Measurements from ENCODE around the gene RFX8.
A peak's percentile ranks its signal among the peaks of the same experiment; 100 is the strongest.

The RFX8 gene

GRCh38 chr2:101405351-101405899 is 69.5 kb downstream of the RFX8 start:
- no peak for DNase-seq

DNA sequence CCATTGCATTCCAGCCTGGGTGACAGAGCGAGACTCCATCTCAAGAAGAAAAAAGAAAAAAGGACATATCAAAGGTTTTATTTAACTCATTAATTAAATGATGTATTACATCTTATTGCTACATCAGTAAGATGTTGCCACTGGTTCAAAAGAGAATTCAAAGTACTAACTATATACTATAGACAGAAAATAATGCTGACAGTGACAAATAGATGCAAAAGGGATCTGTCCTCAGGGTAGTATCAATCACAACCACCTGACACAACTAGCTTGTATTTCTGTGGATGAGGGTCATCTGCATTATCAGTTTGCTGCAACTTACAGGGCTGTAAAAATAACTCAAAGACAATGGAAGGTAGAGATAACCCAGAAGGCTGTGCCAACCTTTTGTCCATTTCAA is 71.2 kb downstream of the RFX8 start:
- DNase-seq = no peak

GRCh38 chr2:101402630-101403029 is 72.3 kb downstream of the RFX8 start:
- no peak for DNase-seq

- DNase-seq = no peak
Observed at GRCh38 chr2:101401906-101402305, 73.0 kb downstream of the RFX8 start.

DNA sequence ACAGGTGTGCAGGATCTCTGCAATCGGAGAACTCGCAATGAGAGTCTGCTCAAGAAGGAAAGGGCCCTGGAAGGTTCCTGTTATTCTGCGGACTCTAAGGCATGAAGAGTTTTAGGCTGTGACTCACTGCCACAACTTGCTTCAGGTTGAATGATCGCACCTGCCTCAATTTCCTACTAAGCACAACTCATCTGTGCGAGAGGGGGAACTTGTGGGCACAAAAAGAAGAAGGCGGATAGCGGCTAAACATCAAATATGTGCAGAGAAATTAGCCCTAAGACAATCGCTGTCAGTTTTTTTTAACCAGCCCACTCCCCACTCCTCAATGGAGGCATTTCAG is 73.6 kb downstream of the RFX8 start:
- no peak for DNase-seq

DNA sequence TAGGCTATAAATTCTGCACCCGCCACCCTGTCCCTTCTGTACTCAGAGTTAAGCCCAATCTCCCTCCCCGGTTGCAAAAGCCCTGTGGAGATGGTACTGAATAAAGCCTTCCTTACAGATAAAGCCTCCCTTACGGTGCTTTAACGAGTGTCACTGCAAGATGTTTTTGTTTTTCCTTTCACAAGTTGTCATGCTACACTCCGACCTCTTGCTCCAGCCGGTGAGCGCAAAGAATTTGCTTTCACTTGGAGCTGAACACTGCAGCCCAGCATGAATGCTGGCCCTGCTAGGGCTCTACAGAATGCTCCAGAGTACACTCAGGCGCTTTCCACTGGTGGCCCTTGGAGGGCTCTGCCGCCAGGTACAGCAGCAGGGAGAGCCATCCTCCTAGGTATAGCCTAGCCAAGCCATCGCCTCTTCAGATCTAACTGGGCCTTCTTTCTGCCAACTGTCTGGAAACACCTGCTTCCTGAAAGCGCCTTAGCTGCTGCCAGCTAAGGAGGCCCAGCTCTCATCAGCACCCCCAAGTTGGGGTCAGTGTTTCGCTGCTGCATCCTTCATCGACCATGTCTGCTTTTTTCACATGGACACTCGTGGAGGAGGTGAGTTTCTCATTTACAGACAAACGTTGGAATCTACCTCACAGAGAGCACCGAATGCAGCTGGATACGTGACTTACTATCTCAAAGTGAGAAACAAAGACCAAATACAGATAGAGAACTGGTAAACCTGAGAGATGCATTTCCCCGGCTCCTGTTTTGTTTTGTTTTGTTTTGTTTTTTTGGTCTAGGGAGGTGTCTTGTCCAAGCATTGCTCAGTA is 74.2 kb downstream of the RFX8 start:
- no peak for DNase-seq

DNA sequence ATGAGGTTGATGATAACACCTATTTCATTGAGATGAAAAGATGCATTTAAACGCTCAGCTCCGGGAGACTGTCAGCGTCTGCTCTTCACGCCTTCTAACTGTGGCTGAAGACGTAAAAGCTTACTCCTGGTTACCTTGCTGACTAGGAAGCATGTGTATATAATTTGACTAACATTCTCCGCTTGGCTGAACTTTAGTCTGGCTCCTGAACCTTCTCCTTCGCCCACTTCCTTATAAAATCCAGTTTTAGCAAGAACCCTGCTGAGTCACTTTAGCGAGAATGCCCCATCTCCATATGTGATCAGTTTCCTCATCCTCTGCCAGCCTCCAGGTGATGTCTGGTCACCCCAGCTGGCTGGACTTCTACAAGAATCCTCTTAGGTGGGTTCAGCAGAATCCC is 74.9 kb downstream of the RFX8 start:
- DNase-seq = no peak

GRCh38 chr2:101399021-101399799 is 75.7 kb downstream of the RFX8 start:
- DNase-seq = peak; percentile 35

DNA sequence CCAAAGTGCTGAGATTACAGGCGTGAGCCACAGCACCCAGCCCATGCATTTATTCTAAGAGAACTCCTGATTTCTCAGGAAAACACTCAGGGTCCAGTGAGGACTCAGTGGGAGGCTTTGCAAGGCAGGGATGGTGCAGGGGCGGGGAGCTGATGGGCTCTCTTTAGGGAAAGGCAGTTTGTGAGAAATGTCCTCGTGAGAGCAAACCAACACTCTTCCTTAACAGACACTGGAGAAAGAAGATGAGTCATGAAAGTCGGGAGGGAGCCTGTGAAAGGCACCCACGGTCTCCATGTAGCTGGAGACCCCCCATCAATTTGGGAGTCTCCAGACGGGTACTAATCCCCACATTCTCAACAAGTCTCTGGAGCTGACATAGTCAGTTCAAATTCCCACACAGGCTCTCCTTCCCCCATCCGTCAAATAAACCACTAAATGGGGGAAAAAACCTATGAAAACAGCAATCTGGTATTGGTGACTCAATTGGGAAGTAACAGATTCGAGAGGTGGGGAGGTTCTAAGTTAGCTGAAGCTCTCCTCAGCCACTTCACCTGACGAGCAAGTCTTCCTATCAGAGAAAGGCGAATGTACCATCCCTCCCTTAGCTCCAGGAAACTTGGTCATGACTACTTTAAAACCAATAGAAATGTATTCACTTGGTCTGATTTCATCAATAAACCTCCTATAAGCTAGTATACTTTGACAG is 76.6 kb downstream of the RFX8 start:
- no peak for DNase-seq

DNA sequence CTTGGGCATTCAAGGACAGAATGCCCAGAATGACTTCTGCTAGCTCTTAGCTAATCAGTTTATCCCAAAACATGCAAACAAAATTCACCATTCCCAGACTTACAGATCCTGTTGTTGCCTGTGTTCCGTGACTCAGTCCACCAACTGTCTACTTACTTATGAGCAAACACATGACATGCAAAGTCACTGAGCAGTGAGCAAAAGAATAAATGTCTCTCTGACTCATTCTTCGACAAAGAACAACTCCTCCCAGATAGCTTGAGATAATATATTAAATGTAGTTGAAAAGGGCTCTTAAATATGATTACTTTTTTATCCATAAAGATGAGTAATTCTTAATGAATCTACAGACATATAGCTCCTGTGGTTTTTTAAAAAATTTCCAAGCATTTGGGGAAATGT is 78.6 kb downstream of the RFX8 start:
- DNase-seq = no peak

- no peak for DNase-seq
Observed at GRCh38 chr2:101395545-101396315, 79.2 kb downstream of the RFX8 start.

DNA sequence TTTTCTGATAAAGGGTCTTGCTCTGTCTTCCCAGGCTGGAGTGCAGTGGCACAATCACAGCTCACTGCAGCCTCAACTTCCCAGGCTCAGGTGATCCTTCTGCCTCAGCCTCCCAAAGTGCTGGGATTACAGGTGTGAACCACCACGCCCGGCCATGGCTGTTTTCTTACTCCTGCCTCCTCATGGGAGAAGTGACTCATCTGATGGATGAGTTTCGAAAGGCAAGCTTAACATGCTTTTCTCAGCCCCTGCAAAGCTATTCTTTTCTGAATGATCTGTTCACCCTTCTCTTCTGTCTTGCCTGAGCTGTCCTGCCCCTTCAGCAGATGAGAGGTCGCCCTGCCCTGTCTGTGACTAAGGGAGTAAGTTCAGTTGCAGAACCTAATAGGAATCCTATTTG is 86.7 kb downstream of the RFX8 start:
- DNase-seq = no peak

- peak; percentile 88 for DNase-seq
Observed at GRCh38 chr2:101387151-101387834, 87.6 kb downstream of the RFX8 start, which contains the start of gene CREG2. CREG2 (minus strand) TSS chr2:101387503; CDS start chr2:101387457, 46 bp downstream.

DNA sequence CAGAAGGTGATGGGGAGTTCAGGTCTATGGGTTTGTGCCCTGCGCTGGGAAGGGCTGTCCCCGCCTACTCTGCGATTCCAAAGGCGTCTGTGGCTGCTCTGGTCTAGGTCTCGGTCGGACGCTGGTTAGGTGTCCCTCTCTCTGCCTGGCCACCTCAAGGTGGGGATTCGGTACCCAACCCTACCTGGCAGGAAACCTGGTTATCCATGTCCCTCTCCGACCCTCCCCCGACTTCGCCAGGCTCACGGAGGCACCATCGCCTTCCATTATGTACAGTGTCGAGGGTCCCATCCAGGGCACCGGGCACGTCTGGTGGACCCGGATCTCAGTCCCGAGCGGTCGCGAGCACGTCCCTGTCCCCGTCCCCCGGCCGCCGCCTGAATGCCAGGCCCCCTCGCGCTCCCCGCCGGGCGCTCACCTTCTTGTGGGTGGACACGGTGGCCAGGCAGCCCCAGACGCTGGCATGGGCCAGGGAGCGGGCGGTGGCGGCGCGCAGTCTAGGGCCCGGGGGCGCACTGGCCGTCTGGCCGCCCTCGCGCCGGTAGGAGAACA is 88.2 kb downstream of the RFX8 start:
- DNase-seq = peak; percentile 46

GRCh38 chr2:101383016-101383541 is 91.8 kb downstream of the RFX8 start:
- no peak for DNase-seq

- DNase-seq = no peak
Observed at GRCh38 chr2:101382442-101382841, 92.5 kb downstream of the RFX8 start.

GRCh38 chr2:101380376-101380775 is 94.5 kb downstream of the RFX8 start:
- no peak for DNase-seq

- DNase-seq = no peak
Observed at GRCh38 chr2:101379091-101379490, 95.8 kb downstream of the RFX8 start.

- no peak for DNase-seq
Observed at GRCh38 chr2:101375653-101376052, 99.3 kb downstream of the RFX8 start.

- DNase-seq = no peak
Observed at GRCh38 chr2:101374821-101375561, 99.9 kb downstream of the RFX8 start.

DNA sequence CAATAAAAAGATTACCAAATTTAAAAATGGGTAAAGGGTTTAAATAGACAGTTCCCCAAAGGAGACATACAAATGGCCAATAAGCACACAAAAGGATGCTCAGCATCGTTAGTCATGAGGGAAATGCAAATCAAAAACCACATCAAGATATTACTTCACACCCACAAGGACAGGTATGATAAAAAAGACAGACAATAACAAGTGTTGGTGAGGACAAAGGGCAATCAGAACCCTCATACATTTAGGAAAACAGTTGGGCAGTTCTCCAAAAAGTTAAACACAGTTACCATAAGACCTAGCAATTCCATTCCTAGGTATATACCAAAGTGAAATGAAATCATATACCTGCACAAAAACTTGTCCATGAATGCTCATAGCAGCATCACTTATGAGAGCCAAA is 102.1 kb downstream of the RFX8 start:
- DNase-seq = no peak

Data from eye (tissue), 1 donor.